Heart left ventricle (tissue), 13 donors: ENCODE results near the gene MEA1.

ENCODE experiments used
- POLR2A ChIP-seq, 2 donors: fragments of 450-650 bp; IDR thresholded peaks; one replicate each; pipeline ENCODE4 v1.6.1; 2017; ENCODE audit warnings: antibody characterized with exemption in 2 of 2, mild to moderate bottlenecking in 2 of 2, moderate library complexity in 2 of 2
- TF ChIP-seq, protein P1 (sequence below), 12 donors: fragments of 200-600 bp; sonication (generic) in 4 of 12; IDR thresholded peaks; one replicate each; pipeline versions ENCODE4 v1.5.0 to v1.8.0; 2018 to 2022; ENCODE audit warnings: antibody characterized with exemption in 12 of 12, mild to moderate bottlenecking in 5 of 12
- donor health status: ischemic (EF 13 %, LVEDD 7.1; RV severe dilation, severe dysfunction).
- donor health status: DM: no; HTN: yes; CAD: no.
- donor health status: DM: no; HTN: no; CAD: no.
- donor health status: ischemic (EF 25% LVEDD 6.9; RV normal size, moderate dysfunction).
- donor health status: ischemic (EF 25% LVEDD 5.7; RV mildly dilated, moderate dysfunction).
- donor health status: ischemic (EF 35%, LVEDD 5.7; RV mildly dilated, moderate dysfunction).
- donor health status: nonischemic (EF 11% LVEDD 7.7; RV severe dilation, severe dysfunction).
- donor health status: DM: yes; HTN: yes; CAD: no.
- donor health status: PGD.
- donor health status: ischemic (EF 29% LVEDD 5.4; RV normal size, mild dysfunction).
- donor health status: nonischemic (EF 23%, LVEDD 6.1; RV moderate dilation, normal function).

DNA sequence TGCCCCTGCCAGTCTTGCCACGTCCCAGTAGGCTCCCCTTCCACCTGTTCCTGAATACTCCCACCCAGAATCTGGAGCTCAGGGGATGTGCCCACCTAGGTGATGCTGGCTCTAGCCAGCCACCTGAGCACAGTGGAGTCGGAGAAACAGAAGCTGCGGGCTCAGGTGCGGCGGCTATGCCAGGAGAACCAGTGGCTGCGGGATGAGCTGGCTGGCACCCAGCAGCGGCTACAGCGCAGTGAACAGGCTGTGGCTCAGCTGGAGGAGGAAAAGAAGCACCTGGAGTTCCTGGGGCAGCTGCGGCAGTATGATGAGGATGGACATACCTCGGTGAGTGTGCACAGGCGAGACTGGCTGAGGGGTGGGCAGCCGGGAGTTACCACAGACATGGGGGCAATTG is 49.1 kb upstream of the MEA1 start:
- TF ChIP-seq, protein P1, sequence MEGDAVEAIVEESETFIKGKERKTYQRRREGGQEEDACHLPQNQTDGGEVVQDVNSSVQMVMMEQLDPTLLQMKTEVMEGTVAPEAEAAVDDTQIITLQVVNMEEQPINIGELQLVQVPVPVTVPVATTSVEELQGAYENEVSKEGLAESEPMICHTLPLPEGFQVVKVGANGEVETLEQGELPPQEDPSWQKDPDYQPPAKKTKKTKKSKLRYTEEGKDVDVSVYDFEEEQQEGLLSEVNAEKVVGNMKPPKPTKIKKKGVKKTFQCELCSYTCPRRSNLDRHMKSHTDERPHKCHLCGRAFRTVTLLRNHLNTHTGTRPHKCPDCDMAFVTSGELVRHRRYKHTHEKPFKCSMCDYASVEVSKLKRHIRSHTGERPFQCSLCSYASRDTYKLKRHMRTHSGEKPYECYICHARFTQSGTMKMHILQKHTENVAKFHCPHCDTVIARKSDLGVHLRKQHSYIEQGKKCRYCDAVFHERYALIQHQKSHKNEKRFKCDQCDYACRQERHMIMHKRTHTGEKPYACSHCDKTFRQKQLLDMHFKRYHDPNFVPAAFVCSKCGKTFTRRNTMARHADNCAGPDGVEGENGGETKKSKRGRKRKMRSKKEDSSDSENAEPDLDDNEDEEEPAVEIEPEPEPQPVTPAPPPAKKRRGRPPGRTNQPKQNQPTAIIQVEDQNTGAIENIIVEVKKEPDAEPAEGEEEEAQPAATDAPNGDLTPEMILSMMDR (IDR thresholded peaks at IDR 0.05): no peak
- no peak for TF ChIP-seq POLR2A (IDR thresholded peaks at IDR 0.05)
